ENCODE data around the gene TNS1. TPM values are rescaled to one million over a fixed set of nuclear protein-coding genes. Genes with fewer than 3 reads are reported as not detected.

TNS1 gene
- total RNA-seq, 1 donor from 2014 or later: 1,334 TPM

GRCh38 chr2:217994776-217995274 is 8.0 kb downstream of the TNS1 start:
- Histone ChIP-seq H3K36me3 (peaks cover 14 to 18% of the 10 kb centered on the region in 2 donors), H3K9me3 (no peaks in the 10 kb centered on the region), H3K27me3 (no peaks in the 10 kb centered on the region), H3K4me1 (peaks cover 21 to 53% of the 10 kb centered on the region in 2 donors), H3K4me3 (no peak overlapping the region), H3K27ac (peak overlapping the region; percentile 62 to 69)
- TF ChIP-seq CTCF (IDR thresholded peaks at IDR 0.05): no peak
- DNase-seq (ENCODE audit: low spot score in 2 of 2): no peak
- intact Hi-C loops (cut with DNase I): loop anchor here (2.0 to 5.0 kb wide), 2 partner anchors 14 to 37 kb away; no protein-coding TSS in a partner anchor

GRCh38 chr2:217993817-217994463 is 8.9 kb downstream of the TNS1 start:
- H3K27ac ChIP-seq: peak overlapping the region; percentile 59 to 69
- H3K9me3 ChIP-seq: no peaks in the 10 kb centered on the region

GRCh38 chr2:217993138-217993537 is 9.7 kb downstream of the TNS1 start:
- Histone ChIP-seq H3K27me3 (no peaks in the 10 kb centered on the region), H3K36me3 (peaks cover 14 to 23% of the 10 kb centered on the region in 2 donors), H3K27ac (peak overlapping the region; percentile 59 to 69), H3K9me3 (no peaks in the 10 kb centered on the region), H3K4me3 (peak overlapping the region in 1 of 2 donors; percentile 3), H3K4me1 (peaks cover 24 to 56% of the 10 kb centered on the region in 2 donors)
- no peak for TF ChIP-seq CTCF (IDR thresholded peaks at IDR 0.05)
- DNase-seq (ENCODE audit: low spot score in 2 of 2): no peak
- intact Hi-C loops (cut with DNase I): no loop called here

More at GRCh38 chr2:217993817-217994463, 8.9 kb downstream of the TNS1 start:
- peak overlapping the region in 1 of 2 donors; percentile 3 for H3K4me3 ChIP-seq
- H3K4me1 ChIP-seq: peaks cover 21 to 50% of the 10 kb centered on the region in 2 donors
- peaks cover 14 to 23% of the 10 kb centered on the region in 2 donors for H3K36me3 ChIP-seq
- intact Hi-C loops (cut with DNase I): loop anchor here (2.0 kb wide), 1 partner anchor 15 kb away; no protein-coding TSS in a partner anchor
- peak; percentile 48 to 80 (median 76) for TF ChIP-seq CTCF (IDR thresholded peaks at IDR 0.05)
- H3K27me3 ChIP-seq: no peaks in the 10 kb centered on the region
- DNase-seq (ENCODE audit: low spot score in 2 of 2): peak in 1 of 2 donors; percentile 88

- H3K4me3 ChIP-seq: no peak overlapping the region
- H3K4me1 ChIP-seq: peaks cover 27 to 57% of the 10 kb centered on the region in 2 donors
- no peaks in the 10 kb centered on the region for H3K27me3 ChIP-seq
- TF ChIP-seq CTCF (IDR thresholded peaks at IDR 0.05): no peak
- DNase-seq (ENCODE audit: low spot score in 2 of 2): no peak
- no peaks in the 10 kb centered on the region for H3K9me3 ChIP-seq
- H3K36me3 ChIP-seq: peaks cover 14 to 23% of the 10 kb centered on the region in 2 donors
- peak overlapping the region; percentile 21 to 39 for H3K27ac ChIP-seq
- intact Hi-C loops (cut with DNase I): no loop called here
Observed at GRCh38 chr2:217992061-217992460, 10.7 kb downstream of the TNS1 start.

GRCh38 chr2:217990791-217991465 is 11.9 kb downstream of the TNS1 start:
- Histone ChIP-seq H3K4me1 (peaks cover 24 to 46% of the 10 kb centered on the region in 2 donors), H3K9me3 (no peaks in the 10 kb centered on the region), H3K27ac (no peak overlapping the region), H3K4me3 (no peak overlapping the region), H3K27me3 (no peaks in the 10 kb centered on the region), H3K36me3 (peaks cover 21 to 23% of the 10 kb centered on the region in 2 donors)
- DNase-seq (ENCODE audit: low spot score in 2 of 2): no peak
- TF ChIP-seq CTCF (IDR thresholded peaks at IDR 0.05): no peak
- intact Hi-C loops (cut with DNase I): no loop called here

Measured in ascending aorta (tissue), 2 donors.